ENCODE data around the gene TMEM201.

GRCh38 chr1:9615316-9616063 lies 26.8 kb downstream of the TMEM201 start:
- TF ChIP-seq CTCF (IDR thresholded peaks at IDR 0.05) (peak in 1 of 3 experiments; percentile 6), POLR2AphosphoS5 (IDR thresholded peaks at IDR 0.05; ENCODE audit: insufficient read depth in 1 of 2, low read depth in 1 of 2) (no peak), POLR2A (IDR thresholded peaks at IDR 0.05) (no peak)
